ENCODE results near the gene TNFRSF11A.

Gene TNFRSF11A

GRCh38 chr18:62425465-62426190 lies 100.5 kb downstream of the TNFRSF11A start:
- DNase-seq (ENCODE audit: low read depth), result peak; percentile 98
- TF ChIP-seq CTCF (conservative IDR thresholded peaks at IDR 0.05; ENCODE audit: control insufficient read depth, insufficient read depth, low read depth, low read length), result peak; percentile 90
- H3K4me3 ChIP-seq (ENCODE audit: control insufficient read depth, low read depth, low read length), result peak overlapping the region; percentile 48

GRCh38 chr18:62426191-62426488 lies 101.0 kb downstream of the TNFRSF11A start:
- DNase-seq (ENCODE audit: low read depth), result no peak
- no peak overlapping the region for H3K4me3 ChIP-seq (ENCODE audit: control insufficient read depth, low read depth, low read length)
- no peak for TF ChIP-seq CTCF (conservative IDR thresholded peaks at IDR 0.05; ENCODE audit: control insufficient read depth, insufficient read depth, low read depth, low read length)

GRCh38 chr18:62432176-62432575 lies 107.1 kb downstream of the TNFRSF11A start:
- H3K4me3 ChIP-seq (ENCODE audit: control insufficient read depth, low read depth, low read length), result no peak overlapping the region
- no peak for TF ChIP-seq CTCF (conservative IDR thresholded peaks at IDR 0.05; ENCODE audit: control insufficient read depth, insufficient read depth, low read depth, low read length)
- no peak for DNase-seq (ENCODE audit: low read depth)

GRCh38 chr18:62434798-62435197 lies 109.7 kb downstream of the TNFRSF11A start:
- no peak for TF ChIP-seq CTCF (conservative IDR thresholded peaks at IDR 0.05; ENCODE audit: control insufficient read depth, insufficient read depth, low read depth, low read length)
- H3K4me3 ChIP-seq (ENCODE audit: control insufficient read depth, low read depth, low read length), result no peak overlapping the region

GRCh38 chr18:62435435-62436031 lies 110.4 kb downstream of the TNFRSF11A start:
- H3K4me3 ChIP-seq (ENCODE audit: control insufficient read depth, low read depth, low read length), result no peak overlapping the region
- no peak for DNase-seq (ENCODE audit: low read depth)
- no peak for TF ChIP-seq CTCF (conservative IDR thresholded peaks at IDR 0.05; ENCODE audit: control insufficient read depth, insufficient read depth, low read depth, low read length)

More at GRCh38 chr18:62434798-62435197, 109.7 kb downstream of the TNFRSF11A start:
- peak; percentile 22 for DNase-seq (ENCODE audit: low read depth)

GRCh38 chr18:62436636-62437234 lies 111.6 kb downstream of the TNFRSF11A start:
- DNase-seq (ENCODE audit: low read depth), result no peak
- no peak overlapping the region for H3K4me3 ChIP-seq (ENCODE audit: control insufficient read depth, low read depth, low read length)
- no peak for TF ChIP-seq CTCF (conservative IDR thresholded peaks at IDR 0.05; ENCODE audit: control insufficient read depth, insufficient read depth, low read depth, low read length)

Data from fibroblast of mammary gland (primary cell).